CD14-positive monocyte (primary cell): ENCODE results near the gene CDRT4. TPM values are rescaled to one million over a fixed set of nuclear protein-coding genes. Genes with fewer than 3 reads are reported as not detected.

ENCODE experiments used
- DNase-seq, 3 donors: peaks; one replicate each; pipeline ENCODE4 v3.0.0-alpha.2; 2011 to 2022
- H2AFZ ChIP-seq: 2 replicates; pipeline ENCODE4 v1.6.0; 2012; ENCODE audit warnings: mild to moderate bottlenecking, low read depth, low read length, inconsistent platforms; ENCODE audit not compliant: insufficient read depth, poor library complexity, severe bottlenecking
- H3K27ac ChIP-seq, 2 donors: 1 replicate in 1 of 2; 2 replicates in 1 of 2; pipeline ENCODE4 v1.5.1; 2012 to 2013; ENCODE audit warnings: low read length in 2 of 2, control low read depth in 1 of 2, inconsistent platforms in 1 of 2, low read depth in 1 of 2, mild to moderate bottlenecking in 1 of 2
- H3K27me3 ChIP-seq, 2 donors: one replicate each; pipeline versions ENCODE4 v1.6.0 to v1.6.1; 2011 to 2013; ENCODE audit warnings: low read length in 2 of 2; ENCODE audit not compliant: control insufficient read depth in 2 of 2, insufficient read depth in 2 of 2
- H3K36me3 ChIP-seq, 2 donors: replicated peaks in 1 of 2; 1 replicate in 1 of 2; 2 replicates in 1 of 2; pipeline versions ENCODE4 v1.5.1 to v1.6.1; 2012 to 2013; ENCODE audit warnings: low read length in 2 of 2, control low read depth in 1 of 2, inconsistent platforms in 1 of 2, mild to moderate bottlenecking in 1 of 2; ENCODE audit not compliant: insufficient read depth in 2 of 2, control insufficient read depth in 1 of 2
- H3K4me1 ChIP-seq, 2 donors: 1 replicate in 1 of 2; 2 replicates in 1 of 2; pipeline versions ENCODE4 v1.5.1 to v1.6.1; 2012 to 2013; ENCODE audit warnings: low read length in 2 of 2, control low read depth in 1 of 2, inconsistent platforms in 1 of 2, mild to moderate bottlenecking in 1 of 2, moderate library complexity in 1 of 2; ENCODE audit not compliant: insufficient read depth in 2 of 2, control insufficient read depth in 1 of 2
- H3K4me2 ChIP-seq: replicated peaks from 2 replicates; pipeline ENCODE3; 2012; ENCODE audit warnings: low read length, moderate library complexity, mild to moderate bottlenecking; ENCODE audit not compliant: poor library complexity, severe bottlenecking; ENCODE audit errors: extremely low read depth
- H3K4me3 ChIP-seq, 3 experiments: fragments of 200-600 bp in 1 of 3; sonication (generic) in 1 of 3; replicated peaks in 1 of 3; 1 replicate in 2 of 3; 2 replicates in 1 of 3; pipeline ENCODE4 v1.5.1; 2011 to 2013; ENCODE audit warnings: low read length in 3 of 3, mild to moderate bottlenecking in 3 of 3, control low read depth in 2 of 3, low read depth in 2 of 3, inconsistent platforms in 1 of 3, moderate library complexity in 1 of 3
- H3K79me2 ChIP-seq: 2 replicates; pipeline ENCODE4 v1.6.0; 2012; ENCODE audit warnings: mild to moderate bottlenecking, control low read depth, inconsistent platforms, low read length, moderate library complexity; ENCODE audit not compliant: insufficient read depth
- H3K9ac ChIP-seq: 2 replicates; pipeline ENCODE4 v1.6.0; 2017; ENCODE audit warnings: low read length, mild to moderate bottlenecking; ENCODE audit not compliant: insufficient read depth, poor library complexity, severe bottlenecking
- H3K9me3 ChIP-seq, 2 donors: replicated peaks in 1 of 2; 1 replicate in 1 of 2; 2 replicates in 1 of 2; pipeline versions ENCODE4 v1.5.1 to v1.6.1; 2012 to 2013; ENCODE audit warnings: low read length in 2 of 2, control low read depth in 1 of 2; ENCODE audit not compliant: control insufficient read depth in 1 of 2, insufficient read depth in 1 of 2
- H4K20me1 ChIP-seq: 2 replicates; pipeline ENCODE4 v1.6.0; 2012; ENCODE audit warnings: mild to moderate bottlenecking, low read length, control low read depth, moderate library complexity; ENCODE audit not compliant: insufficient read depth
- H3K27ac Mint-ChIP-seq, 7 donors: one replicate each; pipeline ENCODE4 v1.8.0; 2020; ENCODE audit warnings: mild to moderate bottlenecking in 7 of 7, mixed read lengths in 7 of 7, moderate library complexity in 6 of 7, inconsistent platforms in 2 of 7
- H3K27me3 Mint-ChIP-seq, 3 donors: one replicate each; pipeline ENCODE4 v1.8.0; 2021 to 2022; ENCODE audit warnings: low read depth in 3 of 3, mild to moderate bottlenecking in 3 of 3, mixed read lengths in 3 of 3, moderate library complexity in 3 of 3, inconsistent platforms in 1 of 3
- H3K36me3 Mint-ChIP-seq, 2 donors: one replicate each; pipeline ENCODE4 v1.8.0; 2020; ENCODE audit warnings: mixed read lengths in 2 of 2, inconsistent platforms in 1 of 2, mild to moderate bottlenecking in 1 of 2
- H3K4me1 Mint-ChIP-seq: one replicate; pipeline ENCODE4 v1.8.0; 2020; ENCODE audit warnings: mild to moderate bottlenecking, mixed read lengths
- H3K4me3 Mint-ChIP-seq, 2 donors: one replicate each; pipeline ENCODE4 v1.8.0; 2020; ENCODE audit warnings: mild to moderate bottlenecking in 2 of 2, mixed read lengths in 2 of 2, moderate library complexity in 1 of 2
- H3K9me3 Mint-ChIP-seq, 7 donors: one replicate each; pipeline ENCODE4 v1.8.0; 2020 to 2022; ENCODE audit warnings: mixed read lengths in 7 of 7, mild to moderate bottlenecking in 6 of 7, moderate library complexity in 6 of 7, inconsistent platforms in 2 of 7
- CTCF ChIP-seq: fragments of 200-600 bp; IDR thresholded peaks from one replicate; pipeline ENCODE4 v1.8.0; 2022; ENCODE audit warnings: antibody characterized with exemption, mild to moderate bottlenecking
- whole genome bisulfite sequencing: methylation state at CpG from one replicate; pipeline ENCODE4 v1.1.5; 2013; ENCODE audit warnings: missing lambda C conversion rate; ENCODE audit not compliant: insufficient coverage; 5-methylcytosine and 5-hydroxymethylcytosine counted together
- intact Hi-C, 2 donors: fragments of 100-400 bp; cut with micrococcal nuclease; formaldehyde crosslinking; loops; one replicate each; pipeline versions ENCODE4 v1.15.0 to v1.15.1; 2023
- polyA plus RNA-seq, 3 donors: library from polyadenylated mRNA; depleted of rRNA in 1 of 3; unstranded in 2 of 3; stranded (reverse) in 1 of 3; fragments of 300-500 nt in 2 of 3; fragments of >200 nt in 1 of 3; fragmentation: Illumina TruSeq in 2 of 3; gene quantifications; 1 replicate in 2 of 3; 2 replicates in 1 of 3; pipeline ENCODE4 v1.2.3, GENCODE V29; 2012 to 2021

CDRT4 gene
- polyA plus RNA-seq, 3 donors, result 0.34 to 0.71 TPM; not detected in 1

- peaks cover 0 to 9% (median 0%) of the 10 kb centered on the region in 7 donors for H3K9me3 Mint-ChIP-seq
- H3K4me3 ChIP-seq, result no peak overlapping the region
- 100% methylated on average over 2 of the region's 4 CpGs for WGBS
- intact Hi-C loops, result no loop called here
- no peak overlapping the region for H3K27ac Mint-ChIP-seq
- no peak overlapping the region for H3K27ac ChIP-seq
- H3K4me1 Mint-ChIP-seq, result peaks cover 9% of the 10 kb centered on the region
- H3K36me3 ChIP-seq, result no peaks in the 10 kb centered on the region
- no peaks in the 10 kb centered on the region for H4K20me1 ChIP-seq
- no peaks in the 10 kb centered on the region for H3K9me3 ChIP-seq
- H3K79me2 ChIP-seq, result no peaks in the 10 kb centered on the region
- H3K36me3 Mint-ChIP-seq, result no peaks in the 10 kb centered on the region
- no peak overlapping the region for H3K9ac ChIP-seq
- H3K27me3 ChIP-seq, result no peaks in the 10 kb centered on the region
- TF ChIP-seq CTCF, result no peak
- no peak overlapping the region for H3K4me3 Mint-ChIP-seq
- H2AFZ ChIP-seq, result no peak overlapping the region
- DNase-seq, result no peak
- H3K4me1 ChIP-seq, result peaks cover 0 to 7% of the 10 kb centered on the region in 2 donors
- peaks cover 1 to 4% (median 2%) of the 10 kb centered on the region in 3 donors for H3K27me3 Mint-ChIP-seq
- no peak overlapping the region for H3K4me2 ChIP-seq
These were observed 81.3 kb downstream of the CDRT4 start for GRCh38 chr17:15386083-15386482.

Other genes starting within 250 kb of the CDRT4 start
- gene PMP22, start 202.3 kb downstream of the CDRT4 start, polyA plus RNA-seq, result 1 to 10 TPM; 1.2 to 3.9 (median 1.3) TPM
- gene TEKT3, start 126.0 kb downstream of the CDRT4 start, polyA plus RNA-seq, result not detected
- gene TVP23C, start 95.9 kb upstream of the CDRT4 start, polyA plus RNA-seq, result 1 to 10 TPM in 2 of 3 donors, under 1 TPM in 1; 0.88 to 3.3 (median 1.4) TPM
- gene FBXW10B, start 152.1 kb upstream of the CDRT4 start, polyA plus RNA-seq, result under 1 TPM in 1 of 3 donors, not detected in 2; 0.09 TPM
- gene TRIM16, start 216.7 kb upstream of the CDRT4 start, polyA plus RNA-seq, result 1 to 10 TPM; 2.9 to 6.3 (median 4.6) TPM
- 1 to 10 TPM; 2.3 to 3.2 (median 2.9) TPM for gene ZNF286A, start 232.1 kb upstream of the CDRT4 start, polyA plus RNA-seq